ENCODE measurements around the gene JSRP1.

GRCh38 chr19:2270157-2270422, 13.9 kb upstream of the JSRP1 start:
- TF ChIP-seq BACH1 (IDR thresholded peaks at IDR 0.05; ENCODE audit: low read length) (no peak), POLR2A (IDR thresholded peaks at IDR 0.05; ENCODE audit: control extremely low read depth in 1 of 2, low read depth in 2 of 2, low read length in 2 of 2) (no peak), CBX8 (IDR thresholded peaks at IDR 0.05; ENCODE audit: borderline replicate concordance, low read depth, low read length) (no peak)
- TF ChIP-seq, protein P1, sequence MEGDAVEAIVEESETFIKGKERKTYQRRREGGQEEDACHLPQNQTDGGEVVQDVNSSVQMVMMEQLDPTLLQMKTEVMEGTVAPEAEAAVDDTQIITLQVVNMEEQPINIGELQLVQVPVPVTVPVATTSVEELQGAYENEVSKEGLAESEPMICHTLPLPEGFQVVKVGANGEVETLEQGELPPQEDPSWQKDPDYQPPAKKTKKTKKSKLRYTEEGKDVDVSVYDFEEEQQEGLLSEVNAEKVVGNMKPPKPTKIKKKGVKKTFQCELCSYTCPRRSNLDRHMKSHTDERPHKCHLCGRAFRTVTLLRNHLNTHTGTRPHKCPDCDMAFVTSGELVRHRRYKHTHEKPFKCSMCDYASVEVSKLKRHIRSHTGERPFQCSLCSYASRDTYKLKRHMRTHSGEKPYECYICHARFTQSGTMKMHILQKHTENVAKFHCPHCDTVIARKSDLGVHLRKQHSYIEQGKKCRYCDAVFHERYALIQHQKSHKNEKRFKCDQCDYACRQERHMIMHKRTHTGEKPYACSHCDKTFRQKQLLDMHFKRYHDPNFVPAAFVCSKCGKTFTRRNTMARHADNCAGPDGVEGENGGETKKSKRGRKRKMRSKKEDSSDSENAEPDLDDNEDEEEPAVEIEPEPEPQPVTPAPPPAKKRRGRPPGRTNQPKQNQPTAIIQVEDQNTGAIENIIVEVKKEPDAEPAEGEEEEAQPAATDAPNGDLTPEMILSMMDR (IDR thresholded peaks at IDR 0.05; ENCODE audit: control extremely low read depth in 1 of 3, insufficient read depth in 1 of 3, low read depth in 1 of 3, low read length in 3 of 3): no peak
